Forelimb muscle (tissue), 1 donor: Measurements from ENCODE around the gene SPAG16. TPM values are rescaled to one million over a fixed set of nuclear protein-coding genes. Genes with fewer than 3 reads are reported as not detected.

Source experiments
- DNase-seq: peaks from one replicate; pipeline ENCODE4 v3.0.0-alpha.2; 2013; ENCODE audit warnings: low read depth
- polyA plus RNA-seq: library from polyadenylated mRNA; unstranded; fragments of 120-200 nt; gene quantifications from one replicate; pipeline ENCODE4 v1.2.1, GENCODE V29; 2013; ENCODE audit not compliant: insufficient read length

SPAG16 gene
- polyA plus RNA-seq, 1 donor: 15.8 TPM

DNA sequence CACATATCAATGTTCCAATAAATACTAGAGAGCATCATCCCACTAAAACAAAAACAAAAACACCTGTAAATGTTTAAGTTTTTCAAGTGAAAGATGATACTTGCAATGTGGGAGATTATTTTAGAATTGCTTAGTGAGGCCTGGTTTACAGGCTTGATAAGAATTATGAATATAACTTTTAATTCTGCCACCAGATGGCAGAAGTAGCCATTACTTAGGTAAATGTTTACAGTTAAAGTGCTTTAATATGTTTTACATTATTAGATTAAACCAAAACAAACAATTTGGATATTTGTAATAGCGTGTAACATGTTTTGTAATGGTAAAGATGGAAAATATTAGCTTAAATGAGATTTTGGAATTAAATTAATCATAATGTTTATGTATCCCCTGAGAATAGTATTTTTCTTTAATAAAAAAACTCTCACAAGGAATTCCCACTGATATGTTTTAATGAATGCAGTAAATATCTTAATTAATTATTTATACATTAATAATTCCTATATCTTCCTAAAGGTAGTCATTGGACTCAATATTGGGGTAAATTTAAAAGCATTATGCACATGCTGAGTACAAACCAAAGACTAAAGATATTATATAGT, 522.0 kb downstream of the SPAG16 start:
- DNase-seq: peak; percentile 1

- no peak for DNase-seq
Observed at GRCh38 chr2:213816583-213816982, 532.3 kb downstream of the SPAG16 start.

- DNase-seq: no peak
Observed at GRCh38 chr2:213818436-213818835, 534.2 kb downstream of the SPAG16 start.

- DNase-seq: no peak
Observed at GRCh38 chr2:213834331-213834730, 550.1 kb downstream of the SPAG16 start.

DNA sequence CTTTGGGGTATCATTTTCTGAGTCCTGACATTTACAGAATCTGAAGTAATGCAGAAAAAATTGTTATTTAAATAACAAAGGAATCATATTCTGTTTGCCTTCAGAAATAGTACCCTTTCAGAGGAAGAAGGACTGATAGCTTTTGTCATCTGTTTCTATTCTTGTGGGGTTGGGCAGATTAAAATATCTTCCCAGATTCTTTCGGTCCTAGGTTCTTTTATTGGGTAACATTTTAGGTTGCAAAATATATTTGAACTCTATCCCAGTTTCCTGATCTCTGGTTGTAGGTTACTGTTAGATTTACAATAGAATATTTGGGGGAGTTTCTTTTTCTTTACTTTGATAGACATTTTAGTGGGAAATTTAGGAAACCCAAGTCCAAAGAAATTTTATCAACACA, 550.5 kb downstream of the SPAG16 start:
- DNase-seq: no peak

GRCh38 chr2:213846856-213847255, 562.6 kb downstream of the SPAG16 start:
- DNase-seq: no peak

GRCh38 chr2:213847316-213847715, 563.1 kb downstream of the SPAG16 start:
- no peak for DNase-seq

DNA sequence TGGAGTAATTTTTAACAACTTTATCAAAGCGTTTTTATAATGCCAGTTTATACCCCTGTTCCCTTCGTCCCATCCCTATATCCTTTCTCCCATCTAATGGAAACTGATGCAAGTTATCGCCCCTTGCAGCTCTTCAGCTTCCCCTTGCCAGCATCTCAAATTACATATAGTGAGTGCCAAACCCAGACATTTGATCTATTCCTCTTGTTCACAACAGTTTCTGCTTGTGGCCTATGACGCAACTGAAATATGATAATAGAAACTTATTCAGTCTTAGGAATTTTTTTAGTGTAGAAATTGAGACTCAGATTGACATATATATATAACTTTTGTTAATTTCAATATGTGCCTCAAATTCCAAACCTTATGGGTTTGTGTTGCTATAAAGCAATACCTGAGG, 564.4 kb downstream of the SPAG16 start:
- no peak for DNase-seq

GRCh38 chr2:213861638-213862037, 577.4 kb downstream of the SPAG16 start:
- DNase-seq: no peak

DNA sequence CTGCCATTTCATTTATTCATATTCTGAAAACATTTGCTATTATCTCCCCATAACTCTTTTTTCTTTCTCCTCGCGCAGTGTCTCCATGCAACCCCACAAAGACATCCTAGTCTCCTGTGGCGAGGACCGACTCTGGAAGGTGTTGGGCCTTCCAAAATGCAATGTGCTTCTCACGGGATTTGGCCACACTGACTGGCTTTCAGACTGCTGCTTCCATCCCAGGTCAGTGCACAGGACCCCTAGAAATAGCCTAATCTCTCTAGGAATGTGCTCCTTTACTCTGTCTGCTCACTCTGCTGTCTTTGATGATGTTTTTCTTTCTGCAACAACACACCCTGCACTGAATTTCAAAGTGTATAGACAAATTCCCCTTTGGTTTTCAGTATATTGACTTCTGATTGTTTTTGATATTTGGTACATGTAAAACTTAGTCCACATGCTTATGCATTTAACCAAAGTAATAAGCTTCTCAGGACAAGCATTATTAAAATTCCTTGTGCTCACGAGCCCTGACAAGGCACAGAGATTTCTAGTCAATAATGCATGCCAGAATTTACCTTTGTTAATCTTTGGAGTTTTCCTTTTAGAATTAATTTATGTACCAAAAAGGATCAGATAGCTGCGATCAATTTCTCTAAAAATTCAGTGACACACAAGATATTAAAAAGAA, 578.3 kb downstream of the SPAG16 start:
- DNase-seq: no peak

GRCh38 chr2:213863541-213863940, 579.3 kb downstream of the SPAG16 start:
- DNase-seq: no peak

DNA sequence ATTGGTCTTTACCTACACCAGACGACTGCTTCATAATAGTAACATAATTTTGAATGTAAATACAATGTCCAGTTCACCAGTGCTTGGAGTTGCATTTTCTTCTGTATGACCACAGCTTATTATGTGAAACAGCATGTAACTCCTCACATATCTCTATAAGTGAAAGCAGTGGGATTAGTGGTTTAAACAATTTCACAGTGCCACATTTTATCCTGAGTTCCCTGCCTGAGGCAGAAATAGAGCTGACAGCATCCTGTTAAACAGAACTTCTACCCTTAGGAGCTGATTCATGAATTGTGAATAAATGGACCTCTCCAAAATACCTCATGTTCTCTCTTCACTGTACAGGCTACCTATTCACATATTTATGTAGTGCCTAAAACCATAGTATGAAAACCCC, 584.3 kb downstream of the SPAG16 start:
- no peak for DNase-seq

GRCh38 chr2:213885485-213885884, 601.2 kb downstream of the SPAG16 start:
- no peak for DNase-seq

GRCh38 chr2:213914510-213914909, 630.2 kb downstream of the SPAG16 start:
- no peak for DNase-seq

GRCh38 chr2:213920014-213920413, 635.8 kb downstream of the SPAG16 start:
- no peak for DNase-seq

DNA sequence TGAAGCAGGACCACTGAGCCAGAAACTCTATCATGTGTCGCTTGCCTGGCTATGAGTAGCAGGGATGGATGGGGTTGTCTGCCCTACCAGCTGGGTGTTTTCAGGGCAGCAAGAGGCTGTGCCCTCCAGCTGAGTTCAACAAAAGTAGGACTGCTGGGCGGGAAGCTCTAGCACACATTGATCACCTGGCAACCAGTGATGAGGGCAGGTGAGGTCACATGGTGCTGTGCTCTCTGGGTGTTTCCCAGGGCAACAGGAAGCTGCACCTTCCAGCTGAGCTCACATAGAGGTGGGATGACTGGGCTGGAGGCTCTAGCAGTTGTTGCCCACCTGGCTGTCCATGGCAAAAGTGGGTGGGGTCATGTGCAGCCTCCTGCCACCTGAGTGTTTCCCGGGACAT, 639.3 kb downstream of the SPAG16 start:
- no peak for DNase-seq

DNA sequence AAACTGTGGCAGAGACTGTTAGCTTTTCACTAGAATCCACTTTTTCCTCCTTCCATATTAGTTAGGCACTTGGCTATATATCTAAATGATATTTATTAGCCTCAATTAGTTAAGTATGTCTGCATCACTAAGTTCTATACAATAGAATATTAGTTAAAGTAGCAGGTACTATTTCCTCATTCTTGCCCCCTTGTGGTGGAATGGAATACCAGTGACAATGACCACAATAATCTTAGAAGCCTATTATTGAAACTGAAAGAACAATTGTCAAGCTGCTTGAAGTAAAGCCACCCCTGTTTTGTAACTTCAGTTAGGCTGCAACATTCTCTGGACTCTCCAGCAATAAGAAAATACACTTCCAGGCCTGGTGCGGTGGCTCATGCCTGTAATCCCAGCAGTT, 650.3 kb downstream of the SPAG16 start:
- DNase-seq: no peak

- DNase-seq: no peak
Observed at GRCh38 chr2:213958086-213958485, 673.8 kb downstream of the SPAG16 start.

GRCh38 chr2:213959589-213959988, 675.3 kb downstream of the SPAG16 start:
- no peak for DNase-seq

DNA sequence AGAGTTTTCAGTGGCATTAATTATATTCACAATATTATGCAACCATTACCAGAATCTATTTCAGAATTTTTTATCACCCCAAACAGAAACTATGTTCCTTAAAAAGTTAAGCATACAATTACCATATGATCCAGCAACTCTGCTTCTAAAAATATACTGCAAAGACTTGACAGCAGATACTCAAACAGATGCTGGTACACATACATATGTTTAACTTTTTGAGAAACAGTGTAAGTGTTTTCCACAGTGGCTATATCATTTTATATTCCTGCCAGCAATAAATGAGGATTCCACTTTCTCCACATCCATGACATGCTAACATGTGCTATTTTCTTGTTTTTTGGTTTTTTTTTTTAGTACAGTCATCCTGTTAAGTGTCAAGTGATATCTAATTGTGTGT, 687.3 kb downstream of the SPAG16 start:
- DNase-seq: no peak

DNA sequence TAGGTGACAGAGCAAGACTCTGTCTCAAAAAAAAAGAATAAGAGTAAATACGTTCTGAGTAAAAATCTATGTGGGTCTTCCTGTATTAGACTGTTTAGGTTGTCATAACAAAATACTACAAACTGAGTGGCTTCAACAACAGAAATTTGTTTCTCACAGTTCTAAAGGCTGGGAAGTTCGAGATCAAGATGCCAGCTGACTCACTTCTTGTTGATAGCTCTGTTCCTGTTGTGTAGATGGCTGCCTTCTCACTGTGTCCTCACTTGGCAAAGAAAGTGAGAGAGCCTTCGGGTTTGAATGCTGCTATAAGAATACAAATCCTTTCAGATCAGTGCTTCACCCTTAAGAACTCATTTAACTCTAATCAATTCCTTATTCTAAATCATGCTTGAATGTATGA, 696.6 kb downstream of the SPAG16 start:
- no peak for DNase-seq

DNA sequence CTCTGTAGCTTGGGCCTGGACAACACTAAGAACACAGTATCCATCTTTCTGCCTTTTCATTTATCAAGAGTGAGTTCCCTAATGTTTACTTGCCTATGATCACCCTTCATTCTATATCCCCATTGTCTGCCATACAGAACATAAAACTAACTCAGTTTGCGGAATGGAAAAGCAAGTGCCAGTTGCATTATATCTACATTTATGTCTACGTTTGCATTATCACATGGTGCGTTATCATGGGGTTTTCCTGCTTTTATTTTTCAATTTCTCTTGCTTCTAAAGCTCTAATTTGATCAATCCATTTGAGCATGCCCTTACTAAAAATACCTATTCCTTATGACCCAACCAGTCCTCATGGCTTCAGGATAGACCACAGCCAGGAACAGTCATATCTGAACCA, 704.9 kb downstream of the SPAG16 start:
- no peak for DNase-seq

DNA sequence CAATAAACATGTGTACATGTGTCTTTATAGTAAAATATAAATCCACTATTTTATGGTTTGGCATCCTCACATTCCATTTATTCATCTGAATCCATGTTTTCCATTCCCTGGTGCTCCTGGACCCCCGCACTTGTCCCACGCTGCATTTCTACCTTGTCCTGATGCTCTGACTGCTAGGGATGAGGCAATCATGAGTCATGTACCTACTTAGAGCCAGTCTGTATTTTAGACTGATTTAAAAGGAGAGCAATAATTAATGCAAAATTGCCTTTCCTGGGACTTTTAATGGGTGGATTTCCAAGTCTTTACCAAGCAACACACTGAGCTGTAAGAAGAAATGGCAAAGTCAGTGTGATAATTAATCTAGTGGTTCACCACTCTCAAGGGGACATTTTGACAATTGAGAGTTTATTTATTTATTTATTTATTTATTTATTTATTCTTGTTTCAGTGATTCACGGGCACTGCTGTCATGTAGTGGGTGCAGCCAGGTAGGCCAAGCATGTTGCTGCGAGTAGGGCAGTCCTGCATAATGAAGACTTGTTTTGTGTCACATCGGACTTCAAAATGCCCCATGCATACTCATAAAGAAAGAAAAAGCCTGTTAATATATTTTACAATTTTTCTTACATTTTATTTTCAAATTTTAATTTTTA, 707.3 kb downstream of the SPAG16 start:
- DNase-seq: no peak
